Upper lobe of right lung (tissue), 1 donor: ENCODE measurements around the gene NR1I2. TPM values are rescaled to one million over a fixed set of nuclear protein-coding genes. Genes with fewer than 3 reads are reported as not detected.

Experiments used
- ATAC-seq: fragments of 200-7000 bp; cut with Tn5 transposase; one replicate; pipeline ENCODE4 v1.9.1; 2020; ENCODE audit warnings: mild to moderate bottlenecking, moderate library complexity
- DNase-seq: peaks from one replicate; pipeline ENCODE4 v3.0.0-alpha.2; 2020
- H3K27ac ChIP-seq: fragments of 200-600 bp; one replicate; pipeline ENCODE4 v1.8.0; 2022
- H3K27me3 ChIP-seq: fragments of 200-600 bp; one replicate; pipeline ENCODE4 v1.8.0; 2022; ENCODE audit warnings: mild to moderate bottlenecking
- H3K36me3 ChIP-seq: fragments of 200-600 bp; one replicate; pipeline ENCODE4 v1.8.0; 2022
- H3K4me1 ChIP-seq: fragments of 200-600 bp; one replicate; pipeline ENCODE4 v1.8.0; 2022
- H3K4me3 ChIP-seq: fragments of 200-600 bp; one replicate; pipeline ENCODE4 v1.8.0; 2022; ENCODE audit warnings: mild to moderate bottlenecking
- H3K9me3 ChIP-seq: fragments of 200-600 bp; one replicate; pipeline ENCODE4 v1.8.0; 2022
- intact Hi-C: fragments of 100-400 bp; cut with DNase I; formaldehyde crosslinking; loops from one replicate; pipeline ENCODE4 v1.11.0; 2022
- total RNA-seq: library from RNA; stranded (reverse); fragmentation: NEBNext Ultra II Directional; extraction: Animal tissue kit (Norgen Biotek cat#: 25700); gene quantifications from one replicate; pipeline ENCODE4 v1.2.1, GENCODE V29; 2021
- TF ChIP-seq, protein P1 (sequence below): fragments of 200-600 bp; IDR thresholded peaks from one replicate; pipeline ENCODE4 v1.8.0; 2022; ENCODE audit warnings: antibody characterized with exemption
- donor health status: DM: no; HTN: yes; CAD: no; lungs with severe emphysema.

Gene NR1I2
- total RNA-seq, 1 donor from 2014 or later = not detected

DNA sequence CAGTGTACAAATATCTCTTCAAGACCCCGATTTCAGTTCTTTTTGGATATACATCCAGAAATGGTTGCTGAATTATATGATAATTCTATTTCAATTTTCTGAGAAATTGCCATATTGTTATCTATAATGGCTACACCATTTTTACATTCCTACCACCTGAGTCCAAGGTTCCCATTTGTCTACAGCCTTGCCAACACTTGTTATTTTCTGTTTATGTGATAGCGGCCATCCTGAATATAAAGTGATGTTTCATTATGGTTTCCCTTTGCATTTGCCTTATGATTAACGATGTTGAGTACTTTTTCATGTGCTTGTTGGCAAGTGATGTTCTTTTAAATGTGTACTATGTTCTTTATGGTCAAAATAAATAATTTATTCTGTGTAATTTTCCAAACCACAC lies 8.5 kb downstream of the NR1I2 start:
- Histone ChIP-seq H3K4me3 (no peak overlapping the region), H3K27ac (no peak overlapping the region), H3K27me3 (no peaks in the 10 kb centered on the region), H3K9me3 (no peaks in the 10 kb centered on the region), H3K4me1 (no peaks in the 10 kb centered on the region), H3K36me3 (no peaks in the 10 kb centered on the region)
- intact Hi-C loops = no loop called here
- DNase-seq = no peak
- TF ChIP-seq, protein P1, sequence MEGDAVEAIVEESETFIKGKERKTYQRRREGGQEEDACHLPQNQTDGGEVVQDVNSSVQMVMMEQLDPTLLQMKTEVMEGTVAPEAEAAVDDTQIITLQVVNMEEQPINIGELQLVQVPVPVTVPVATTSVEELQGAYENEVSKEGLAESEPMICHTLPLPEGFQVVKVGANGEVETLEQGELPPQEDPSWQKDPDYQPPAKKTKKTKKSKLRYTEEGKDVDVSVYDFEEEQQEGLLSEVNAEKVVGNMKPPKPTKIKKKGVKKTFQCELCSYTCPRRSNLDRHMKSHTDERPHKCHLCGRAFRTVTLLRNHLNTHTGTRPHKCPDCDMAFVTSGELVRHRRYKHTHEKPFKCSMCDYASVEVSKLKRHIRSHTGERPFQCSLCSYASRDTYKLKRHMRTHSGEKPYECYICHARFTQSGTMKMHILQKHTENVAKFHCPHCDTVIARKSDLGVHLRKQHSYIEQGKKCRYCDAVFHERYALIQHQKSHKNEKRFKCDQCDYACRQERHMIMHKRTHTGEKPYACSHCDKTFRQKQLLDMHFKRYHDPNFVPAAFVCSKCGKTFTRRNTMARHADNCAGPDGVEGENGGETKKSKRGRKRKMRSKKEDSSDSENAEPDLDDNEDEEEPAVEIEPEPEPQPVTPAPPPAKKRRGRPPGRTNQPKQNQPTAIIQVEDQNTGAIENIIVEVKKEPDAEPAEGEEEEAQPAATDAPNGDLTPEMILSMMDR = no peak
- no peak for ATAC-seq

DNA sequence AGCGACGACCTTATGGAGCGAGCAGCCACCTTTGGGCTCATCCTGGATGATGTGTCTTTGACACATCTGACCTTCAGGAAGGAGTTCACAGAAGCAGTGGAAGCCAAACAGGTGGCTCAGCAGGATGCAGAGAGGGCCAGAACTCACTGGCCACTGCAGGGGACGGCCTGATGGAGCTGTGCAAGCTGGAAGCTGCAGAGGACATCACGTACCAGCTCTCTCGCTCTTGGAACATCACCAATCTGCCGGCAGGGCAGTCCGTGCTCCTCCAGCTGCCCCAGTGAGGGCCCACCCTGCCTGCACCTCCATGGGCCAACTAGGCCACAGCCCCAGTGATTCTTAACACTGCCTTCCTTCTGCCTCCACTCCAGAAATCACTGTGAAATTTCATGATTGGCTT lies 10.4 kb downstream of the NR1I2 start:
- TF ChIP-seq, protein P1 = no peak
- Histone ChIP-seq H3K4me3 (no peak overlapping the region), H3K27ac (no peak overlapping the region), H3K36me3 (no peaks in the 10 kb centered on the region), H3K9me3 (no peaks in the 10 kb centered on the region), H3K4me1 (no peaks in the 10 kb centered on the region), H3K27me3 (no peaks in the 10 kb centered on the region)
- ATAC-seq (no peak), DNase-seq (no peak)
- intact Hi-C loops = no loop called here

GRCh38 chr3:119794401-119794800 lies 12.5 kb downstream of the NR1I2 start:
- DNase-seq = no peak
- TF ChIP-seq, protein P1 = no peak
- no peak for ATAC-seq
- intact Hi-C loops = no loop called here
- Histone ChIP-seq H3K27me3 (no peaks in the 10 kb centered on the region), H3K27ac (no peak overlapping the region), H3K36me3 (no peaks in the 10 kb centered on the region), H3K9me3 (no peaks in the 10 kb centered on the region), H3K4me1 (no peaks in the 10 kb centered on the region), H3K4me3 (no peak overlapping the region)

DNA sequence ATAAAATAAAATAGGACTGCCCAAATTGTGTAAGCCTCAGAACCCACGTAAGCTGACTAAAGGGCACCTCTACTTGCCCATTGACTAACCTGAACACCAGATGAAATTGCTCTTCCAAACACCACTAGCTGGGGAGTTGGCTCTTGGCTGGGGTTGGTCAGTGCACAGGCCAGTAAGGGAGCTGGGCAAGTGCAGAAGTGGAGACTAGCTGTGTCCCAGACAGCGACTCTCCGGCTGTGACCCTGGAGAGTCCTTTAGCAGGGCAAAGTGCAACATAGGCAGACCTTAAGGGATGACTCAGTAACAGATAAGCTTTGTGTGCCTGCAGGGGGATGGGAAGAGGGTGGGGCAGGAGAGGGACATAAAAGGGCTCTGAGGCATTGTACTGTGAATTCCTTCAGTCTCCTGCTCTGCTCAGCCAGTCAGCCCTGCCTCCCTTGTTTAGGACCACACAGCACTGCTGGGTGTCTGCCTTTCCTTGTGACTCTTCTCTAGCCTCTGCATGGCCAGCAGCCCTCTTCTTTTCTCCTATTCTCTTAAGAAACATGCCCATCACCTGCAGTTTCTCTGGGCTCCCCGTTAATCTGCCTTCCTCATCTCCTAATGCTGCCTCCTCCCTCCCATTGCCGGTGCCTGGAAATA lies 13.2 kb downstream of the NR1I2 start:
- ATAC-seq (peak; percentile 52), DNase-seq (no peak)
- Histone ChIP-seq H3K4me3 (no peak overlapping the region), H3K27ac (no peak overlapping the region), H3K27me3 (no peaks in the 10 kb centered on the region), H3K9me3 (no peaks in the 10 kb centered on the region), H3K36me3 (no peaks in the 10 kb centered on the region), H3K4me1 (no peaks in the 10 kb centered on the region)
- intact Hi-C loops = no loop called here
- TF ChIP-seq, protein P1 = no peak

GRCh38 chr3:119795849-119796248 lies 13.9 kb downstream of the NR1I2 start:
- TF ChIP-seq, protein P1 = no peak

DNA sequence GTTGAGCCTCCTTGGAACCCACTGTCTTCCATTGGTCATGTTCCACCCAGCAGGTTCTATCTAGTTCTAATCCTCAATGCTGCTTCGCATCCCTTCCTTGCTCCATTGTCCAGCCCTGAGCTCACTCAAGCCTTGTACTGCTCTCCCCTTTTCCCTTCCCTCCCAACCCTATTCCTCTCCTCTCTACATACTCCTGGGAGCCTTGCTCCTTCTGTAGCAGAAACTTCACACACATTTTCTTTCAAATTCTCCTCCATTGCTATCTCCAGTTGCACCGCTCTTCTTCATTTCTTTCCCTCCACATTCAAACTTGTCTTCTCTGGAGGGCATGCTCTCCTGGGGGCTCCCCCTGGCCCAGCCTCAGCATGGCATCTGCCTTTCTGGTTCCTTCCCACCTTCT lies 14.5 kb downstream of the NR1I2 start:
- H3K4me3 ChIP-seq = no peak overlapping the region
- no peaks in the 10 kb centered on the region for H3K4me1 ChIP-seq
- H3K27ac ChIP-seq = no peak overlapping the region
- no peaks in the 10 kb centered on the region for H3K27me3 ChIP-seq
- ATAC-seq (no peak), DNase-seq (no peak)
- TF ChIP-seq, protein P1 = no peak
- intact Hi-C loops = no loop called here
- no peaks in the 10 kb centered on the region for H3K36me3 ChIP-seq
- H3K9me3 ChIP-seq = no peaks in the 10 kb centered on the region

More at GRCh38 chr3:119795849-119796248, 13.9 kb downstream of the NR1I2 start:
- Histone ChIP-seq H3K9me3 (no peaks in the 10 kb centered on the region), H3K4me3 (no peak overlapping the region), H3K27ac (no peak overlapping the region), H3K27me3 (no peaks in the 10 kb centered on the region), H3K4me1 (no peaks in the 10 kb centered on the region), H3K36me3 (no peaks in the 10 kb centered on the region)
- DNase-seq (no peak), ATAC-seq (no peak)
- intact Hi-C loops = no loop called here
